Measurements from ENCODE around the gene CFAP97D2. TPM values are rescaled to one million over a fixed set of nuclear protein-coding genes. Genes with fewer than 3 reads are reported as not detected.

The CFAP97D2 gene
- total and polyA plus RNA-seq, 2 donors (not counting 3 experiments of a cell fraction or from before 2014, with no cell fraction given) = not detected

DNA sequence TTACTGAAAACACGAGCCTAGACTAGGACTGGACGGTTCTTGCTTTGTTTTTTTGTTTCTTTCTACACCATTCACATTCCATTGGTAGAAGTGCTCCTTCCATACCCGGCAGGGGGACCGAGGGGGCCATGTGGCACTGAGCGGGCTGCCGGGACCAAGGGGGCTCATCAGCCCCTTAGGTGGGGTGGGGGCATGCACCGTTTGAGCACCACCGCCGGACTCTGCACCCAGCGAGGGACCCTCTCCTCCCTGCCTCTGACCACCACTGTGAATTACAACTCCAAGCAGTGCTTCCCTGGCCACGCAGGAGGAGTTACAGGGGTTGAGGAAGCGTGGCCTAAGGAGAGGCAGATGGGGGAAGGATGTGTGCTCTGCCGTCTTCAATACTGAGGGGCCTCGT lies 15.0 kb upstream of the CFAP97D2 start:
- BruUV-seq (replicated peaks) = no TSS peak
- intact Hi-C loops (cut with micrococcal nuclease) (no loop called here), dilution Hi-C loops (cut with MboI; ENCODE audit: extremely low pct_ligation_motif_present, low sequenced_read_pairs) (no loop called here)
- ChIA-PET POLR2A (interaction anchor here (1.1 kb wide), 1 partner anchor 48 kb away, joined by 3 read pairs; no protein-coding TSS in a partner anchor), CTCF (interaction anchor here (1.2 kb wide), 1 partner anchor 37 kb away, joined by 3 read pairs; no protein-coding TSS in a partner anchor)
- H3K4me1 ChIP-seq (ENCODE audit: control insufficient read depth, extremely low read depth, insufficient read depth, low read length) = peaks cover 25% of the 10 kb centered on the region
- TF ChIP-seq MAX (IDR thresholded peaks at IDR 0.05; ENCODE audit: insufficient read depth, insufficient read length) (no peak), EZH2 (IDR thresholded peaks at IDR 0.05; ENCODE audit: borderline replicate concordance, low read depth, low read length, severe bottlenecking) (no peak), POLR2A (IDR thresholded peaks at IDR 0.05; ENCODE audit: low read depth, low read length) (no peak), JUN (IDR thresholded peaks at IDR 0.05; ENCODE audit: borderline replicate concordance, insufficient read depth, insufficient read length, low read depth) (no peak), GATA2 (IDR thresholded peaks at IDR 0.05; ENCODE audit: insufficient read depth, insufficient read length, low read depth, low read length) (no peak), MYC (IDR thresholded peaks at IDR 0.05; ENCODE audit: low read depth, low read length) (no peak), FOS (IDR thresholded peaks at IDR 0.05; ENCODE audit: borderline replicate concordance, insufficient read depth, low read length) (no peak), POLR2AphosphoS5 (IDR thresholded peaks at IDR 0.05; ENCODE audit: insufficient read depth, low read depth, low read length) (no peak)
- TF ChIP-seq, protein P1, sequence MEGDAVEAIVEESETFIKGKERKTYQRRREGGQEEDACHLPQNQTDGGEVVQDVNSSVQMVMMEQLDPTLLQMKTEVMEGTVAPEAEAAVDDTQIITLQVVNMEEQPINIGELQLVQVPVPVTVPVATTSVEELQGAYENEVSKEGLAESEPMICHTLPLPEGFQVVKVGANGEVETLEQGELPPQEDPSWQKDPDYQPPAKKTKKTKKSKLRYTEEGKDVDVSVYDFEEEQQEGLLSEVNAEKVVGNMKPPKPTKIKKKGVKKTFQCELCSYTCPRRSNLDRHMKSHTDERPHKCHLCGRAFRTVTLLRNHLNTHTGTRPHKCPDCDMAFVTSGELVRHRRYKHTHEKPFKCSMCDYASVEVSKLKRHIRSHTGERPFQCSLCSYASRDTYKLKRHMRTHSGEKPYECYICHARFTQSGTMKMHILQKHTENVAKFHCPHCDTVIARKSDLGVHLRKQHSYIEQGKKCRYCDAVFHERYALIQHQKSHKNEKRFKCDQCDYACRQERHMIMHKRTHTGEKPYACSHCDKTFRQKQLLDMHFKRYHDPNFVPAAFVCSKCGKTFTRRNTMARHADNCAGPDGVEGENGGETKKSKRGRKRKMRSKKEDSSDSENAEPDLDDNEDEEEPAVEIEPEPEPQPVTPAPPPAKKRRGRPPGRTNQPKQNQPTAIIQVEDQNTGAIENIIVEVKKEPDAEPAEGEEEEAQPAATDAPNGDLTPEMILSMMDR (IDR thresholded peaks at IDR 0.05; ENCODE audit: extremely low read depth in 1 of 2, insufficient read depth in 1 of 2, low read depth in 1 of 2, low read length in 2 of 2) = no peak
- H3K9me3 ChIP-seq (replicated peaks; ENCODE audit: control insufficient read depth, insufficient read depth, low read length) = no peaks in the 10 kb centered on the region
- no peak overlapping the region for H3K4me3 ChIP-seq (replicated peaks in 1 of 3; ENCODE audit: insufficient read depth in 1 of 3, low read depth in 1 of 3, low read length in 3 of 3)
- no peak overlapping the region for H3K9ac ChIP-seq (replicated peaks; ENCODE audit: extremely low read depth, insufficient read depth, low read length)
- no peaks in the 10 kb centered on the region for H3K79me2 ChIP-seq (ENCODE audit: control insufficient read depth, insufficient read depth, low read length)
- no peaks in the 10 kb centered on the region for H3K9me1 ChIP-seq (replicated peaks; ENCODE audit: control insufficient read depth, extremely low read depth, insufficient read depth, low read length)
- no peak overlapping the region for H3K27ac ChIP-seq (ENCODE audit: insufficient read depth, low read depth, low read length)
- H3K36me3 ChIP-seq (ENCODE audit: control insufficient read depth in 2 of 2, extremely low read depth in 1 of 2, insufficient read depth in 2 of 2, low read length in 2 of 2) = no peaks in the 10 kb centered on the region
- H3K4me2 ChIP-seq (ENCODE audit: insufficient read depth, low read length) = no peak overlapping the region
- H2AFZ ChIP-seq (ENCODE audit: low read depth, low read length) = no peak overlapping the region
- H3K27me3 ChIP-seq (ENCODE audit: control insufficient read depth in 2 of 2, insufficient read depth in 2 of 2, low read length in 2 of 2) = peaks cover 4 to 9% of the 10 kb centered on the region in 2 experiments
- DNase-seq (ENCODE audit: low read depth, low spot score) = no peak
- FAIRE-seq = no peak
- no peaks in the 10 kb centered on the region for H4K20me1 ChIP-seq (replicated peaks; ENCODE audit: control insufficient read depth, extremely low read depth, insufficient read depth, low read length)

Data from endothelial cell of umbilical vein (primary cell).